DND-41 (cell line): ENCODE data around the gene MACC1.

ENCODE experiments used
- ATAC-seq: fragments of 200-7000 bp; cut with Tn5 transposase; 3 replicates; pipeline ENCODE4 v1.9.1; 2021; ENCODE audit warnings: low read depth; ENCODE audit not compliant: insufficient read depth
- DNase-seq: peaks from one replicate; pipeline ENCODE4 v3.0.0-alpha.2; 2020
- H2AFZ ChIP-seq: 2 replicates; pipeline ENCODE4 v1.6.0; 2012; ENCODE audit warnings: low read depth, low read length
- H3K27ac ChIP-seq: 2 replicates; pipeline ENCODE4 v1.5.1; 2012; ENCODE audit warnings: low read length, inconsistent platforms
- H3K27me3 ChIP-seq: fragments of 200-600 bp; sonication (generic); 2 replicates; pipeline ENCODE4 v1.6.0; 2012; ENCODE audit warnings: low read length, mild to moderate bottlenecking, inconsistent platforms; ENCODE audit not compliant: insufficient read depth, poor library complexity
- H3K36me3 ChIP-seq: 2 replicates; pipeline ENCODE4 v1.5.1; 2012; ENCODE audit warnings: low read length, inconsistent platforms; ENCODE audit not compliant: insufficient read depth
- H3K4me1 ChIP-seq: 2 replicates; pipeline ENCODE4 v1.5.1; 2012; ENCODE audit warnings: mild to moderate bottlenecking, low read length; ENCODE audit not compliant: insufficient read depth
- H3K4me2 ChIP-seq: 2 replicates; pipeline ENCODE4 v1.6.0; 2012; ENCODE audit warnings: mild to moderate bottlenecking, moderate library complexity, low read length, inconsistent platforms; ENCODE audit not compliant: insufficient read depth
- H3K4me3 ChIP-seq, 2 experiments: fragments of 200-600 bp in 1 of 2; shearing (Covaris generic) in 1 of 2; 2 replicates each; pipeline ENCODE4 v1.5.1; 2012 to 2016; ENCODE audit warnings: inconsistent platforms in 2 of 2, low read length in 2 of 2, mild to moderate bottlenecking in 2 of 2, low read depth in 1 of 2, moderate library complexity in 1 of 2
- H3K79me2 ChIP-seq: 2 replicates; pipeline ENCODE4 v1.6.0; 2012; ENCODE audit warnings: low read length, inconsistent platforms; ENCODE audit not compliant: insufficient read depth
- H3K9ac ChIP-seq: 2 replicates; pipeline ENCODE4 v1.6.0; 2012; ENCODE audit warnings: low read depth, mild to moderate bottlenecking, inconsistent platforms, low read length, moderate library complexity
- H3K9me3 ChIP-seq: 2 replicates; pipeline ENCODE4 v1.5.1; 2012; ENCODE audit warnings: low read length, moderate library complexity, mild to moderate bottlenecking, inconsistent platforms; ENCODE audit not compliant: insufficient read depth, severe bottlenecking
- H4K20me1 ChIP-seq: 2 replicates; pipeline ENCODE4 v1.6.0; 2012; ENCODE audit warnings: low read length; ENCODE audit not compliant: insufficient read depth
- EZH2 ChIP-seq: IDR thresholded peaks from 3 replicates; pipeline ENCODE4 v1.6.1; 2012; ENCODE audit warnings: borderline replicate concordance, low read depth, mild to moderate bottlenecking, moderate library complexity, low read length, inconsistent platforms; ENCODE audit not compliant: severe bottlenecking
- TF ChIP-seq, protein P1 (sequence below): IDR thresholded peaks from 2 replicates; pipeline ENCODE4 v1.5.1; 2012; ENCODE audit warnings: borderline replicate concordance, low read length, moderate library complexity, mild to moderate bottlenecking; ENCODE audit not compliant: poor library complexity, severe bottlenecking; ENCODE audit errors: extremely low read depth

The MACC1 gene

DNA sequence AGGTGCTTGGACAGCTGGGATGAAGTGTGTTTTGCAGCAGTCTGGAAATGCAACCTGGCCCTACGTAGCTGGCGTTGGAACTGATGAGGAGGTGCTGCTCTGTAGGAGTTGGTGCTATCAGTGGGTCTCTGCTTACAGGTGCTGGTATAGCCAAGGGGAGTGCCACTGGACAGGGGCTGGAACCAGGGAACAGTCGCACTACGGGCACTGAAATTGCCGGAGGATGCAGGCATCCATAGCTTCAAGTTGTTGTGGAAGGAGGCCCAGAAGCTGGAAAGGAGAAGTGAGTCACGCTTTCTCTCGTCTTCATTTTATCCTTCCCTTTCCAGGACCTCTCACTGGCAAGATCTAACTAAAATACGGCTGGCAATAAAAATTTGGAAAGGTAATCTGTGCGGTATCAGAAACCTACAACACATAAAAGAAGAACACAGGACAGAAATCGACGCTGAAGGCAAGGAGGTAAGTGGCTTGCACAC lies 25.8 kb downstream of the MACC1 start:
- Histone ChIP-seq H4K20me1 (no peaks in the 10 kb centered on the region), H3K27me3 (no peaks in the 10 kb centered on the region), H3K79me2 (no peaks in the 10 kb centered on the region), H2AFZ (no peak overlapping the region), H3K4me1 (no peaks in the 10 kb centered on the region), H3K36me3 (no peaks in the 10 kb centered on the region), H3K27ac (no peak overlapping the region), H3K9ac (no peak overlapping the region), H3K9me3 (no peaks in the 10 kb centered on the region), H3K4me3 (no peak overlapping the region), H3K4me2 (no peak overlapping the region)
- DNase-seq (no peak), ATAC-seq (no peak)
- no peak for TF ChIP-seq EZH2
- TF ChIP-seq, protein P1, sequence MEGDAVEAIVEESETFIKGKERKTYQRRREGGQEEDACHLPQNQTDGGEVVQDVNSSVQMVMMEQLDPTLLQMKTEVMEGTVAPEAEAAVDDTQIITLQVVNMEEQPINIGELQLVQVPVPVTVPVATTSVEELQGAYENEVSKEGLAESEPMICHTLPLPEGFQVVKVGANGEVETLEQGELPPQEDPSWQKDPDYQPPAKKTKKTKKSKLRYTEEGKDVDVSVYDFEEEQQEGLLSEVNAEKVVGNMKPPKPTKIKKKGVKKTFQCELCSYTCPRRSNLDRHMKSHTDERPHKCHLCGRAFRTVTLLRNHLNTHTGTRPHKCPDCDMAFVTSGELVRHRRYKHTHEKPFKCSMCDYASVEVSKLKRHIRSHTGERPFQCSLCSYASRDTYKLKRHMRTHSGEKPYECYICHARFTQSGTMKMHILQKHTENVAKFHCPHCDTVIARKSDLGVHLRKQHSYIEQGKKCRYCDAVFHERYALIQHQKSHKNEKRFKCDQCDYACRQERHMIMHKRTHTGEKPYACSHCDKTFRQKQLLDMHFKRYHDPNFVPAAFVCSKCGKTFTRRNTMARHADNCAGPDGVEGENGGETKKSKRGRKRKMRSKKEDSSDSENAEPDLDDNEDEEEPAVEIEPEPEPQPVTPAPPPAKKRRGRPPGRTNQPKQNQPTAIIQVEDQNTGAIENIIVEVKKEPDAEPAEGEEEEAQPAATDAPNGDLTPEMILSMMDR = no peak

DNA sequence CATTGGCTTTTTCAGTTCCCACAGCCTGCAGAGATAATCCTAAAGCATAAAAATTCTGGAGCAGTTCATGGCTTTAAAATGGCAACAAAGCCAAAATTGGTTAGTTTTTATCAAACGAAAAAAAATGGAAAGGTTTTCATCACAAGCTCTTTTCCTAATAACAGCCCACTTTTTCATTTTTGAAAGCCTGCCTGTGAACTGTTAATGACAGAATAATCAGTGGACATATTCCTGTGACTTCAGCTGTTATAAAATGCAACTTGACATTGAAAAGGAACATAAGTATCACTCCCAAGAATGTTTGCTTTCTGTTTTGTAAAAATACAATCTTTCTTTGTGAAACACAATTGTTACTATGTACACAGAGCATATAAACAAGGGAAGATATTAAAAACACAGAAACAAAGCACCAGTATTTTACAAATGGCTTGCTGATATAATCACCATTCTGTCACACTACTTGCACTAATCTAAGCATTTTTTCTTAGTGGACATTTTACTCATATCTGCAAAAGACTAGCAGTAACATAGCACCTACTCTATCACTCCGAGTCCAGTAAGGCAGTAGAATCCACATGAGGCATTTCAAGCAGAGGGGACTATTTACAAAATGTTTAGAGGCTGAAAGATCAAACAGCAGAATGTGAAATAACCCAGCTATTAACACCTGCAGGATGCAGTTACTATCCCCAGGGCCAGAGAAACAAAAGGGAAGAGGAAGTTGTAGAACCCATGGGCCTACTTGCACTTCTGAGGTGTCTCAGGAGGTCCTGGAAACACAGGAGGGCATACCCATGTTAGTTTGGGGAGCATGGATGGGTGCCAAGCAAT lies 26.4 kb downstream of the MACC1 start:
- H3K79me2 ChIP-seq = no peaks in the 10 kb centered on the region
- H3K27me3 ChIP-seq = no peaks in the 10 kb centered on the region
- ATAC-seq (no peak), DNase-seq (no peak)
- H2AFZ ChIP-seq = no peak overlapping the region
- H3K4me2 ChIP-seq = no peak overlapping the region
- no peak overlapping the region for H3K27ac ChIP-seq
- no peak overlapping the region for H3K9ac ChIP-seq
- H3K36me3 ChIP-seq = no peaks in the 10 kb centered on the region
- no peaks in the 10 kb centered on the region for H3K9me3 ChIP-seq
- H3K4me3 ChIP-seq = no peak overlapping the region
- no peaks in the 10 kb centered on the region for H4K20me1 ChIP-seq
- TF ChIP-seq, protein P1 = no peak
- no peak for TF ChIP-seq EZH2
- no peaks in the 10 kb centered on the region for H3K4me1 ChIP-seq

DNA sequence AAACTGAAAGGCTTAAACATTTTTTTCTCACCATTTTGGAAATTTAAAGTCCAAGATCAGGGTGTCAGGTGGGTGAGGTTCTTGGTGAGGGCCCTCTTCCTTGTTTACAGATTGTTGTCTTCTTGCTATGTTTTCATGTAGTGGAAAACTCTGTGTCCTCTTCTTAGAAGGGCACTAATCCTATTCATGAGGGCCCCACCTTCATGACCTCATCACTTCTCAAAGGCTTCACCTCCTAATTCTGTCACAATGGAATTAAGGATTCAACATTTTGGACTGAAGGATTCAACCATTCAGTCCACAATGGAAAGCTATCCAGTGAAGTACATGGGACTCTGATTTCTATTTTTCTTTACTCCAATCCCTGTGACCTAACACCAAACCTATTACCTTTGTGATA lies 27.3 kb downstream of the MACC1 start:
- TF ChIP-seq, protein P1 = no peak
- no peak for TF ChIP-seq EZH2
- no peaks in the 10 kb centered on the region for H3K27me3 ChIP-seq

More for the DNA sequence above, 27.3 kb downstream of the MACC1 start:
- Histone ChIP-seq H3K4me1 (no peaks in the 10 kb centered on the region), H3K4me3 (no peak overlapping the region), H3K36me3 (no peaks in the 10 kb centered on the region), H3K9ac (no peak overlapping the region), H4K20me1 (no peaks in the 10 kb centered on the region), H3K9me3 (no peaks in the 10 kb centered on the region), H3K4me2 (no peak overlapping the region), H3K27ac (no peak overlapping the region), H3K79me2 (no peaks in the 10 kb centered on the region), H2AFZ (no peak overlapping the region)
- ATAC-seq (no peak), DNase-seq (no peak)
